GM21619 (cell line): ENCODE results near the gene CXCL17.

Experiments
- ATAC-seq: cut with Tn5 transposase; IDR thresholded peaks from one replicate; pipeline ENCODE4 v1.9.1; 2021; ENCODE audit not compliant: unreplicated experiment

CXCL17 gene

GRCh38 chr19:42401365-42402303 is 41.1 kb downstream of the CXCL17 start:
- no peak for ATAC-seq

DNA sequence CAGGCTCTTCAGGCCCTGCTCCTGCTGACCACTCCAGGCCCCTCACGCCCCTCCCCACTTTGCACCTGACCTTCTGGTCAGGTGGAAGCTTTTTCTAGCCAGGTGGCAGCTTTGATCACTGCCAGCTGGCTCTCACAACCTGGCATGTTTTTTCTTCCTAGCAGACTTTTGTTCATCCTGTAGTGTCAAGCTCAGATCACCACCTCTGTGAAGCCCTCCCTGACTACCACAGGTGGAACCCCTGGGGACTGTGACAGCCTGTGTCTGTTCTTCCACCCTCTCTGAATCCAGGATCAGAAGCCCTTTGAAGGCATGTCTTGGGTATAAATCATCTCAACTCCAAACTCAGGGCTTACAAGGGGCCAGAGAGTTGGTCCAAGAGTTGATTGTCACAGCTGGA is 42.3 kb downstream of the CXCL17 start:
- no peak for ATAC-seq

DNA sequence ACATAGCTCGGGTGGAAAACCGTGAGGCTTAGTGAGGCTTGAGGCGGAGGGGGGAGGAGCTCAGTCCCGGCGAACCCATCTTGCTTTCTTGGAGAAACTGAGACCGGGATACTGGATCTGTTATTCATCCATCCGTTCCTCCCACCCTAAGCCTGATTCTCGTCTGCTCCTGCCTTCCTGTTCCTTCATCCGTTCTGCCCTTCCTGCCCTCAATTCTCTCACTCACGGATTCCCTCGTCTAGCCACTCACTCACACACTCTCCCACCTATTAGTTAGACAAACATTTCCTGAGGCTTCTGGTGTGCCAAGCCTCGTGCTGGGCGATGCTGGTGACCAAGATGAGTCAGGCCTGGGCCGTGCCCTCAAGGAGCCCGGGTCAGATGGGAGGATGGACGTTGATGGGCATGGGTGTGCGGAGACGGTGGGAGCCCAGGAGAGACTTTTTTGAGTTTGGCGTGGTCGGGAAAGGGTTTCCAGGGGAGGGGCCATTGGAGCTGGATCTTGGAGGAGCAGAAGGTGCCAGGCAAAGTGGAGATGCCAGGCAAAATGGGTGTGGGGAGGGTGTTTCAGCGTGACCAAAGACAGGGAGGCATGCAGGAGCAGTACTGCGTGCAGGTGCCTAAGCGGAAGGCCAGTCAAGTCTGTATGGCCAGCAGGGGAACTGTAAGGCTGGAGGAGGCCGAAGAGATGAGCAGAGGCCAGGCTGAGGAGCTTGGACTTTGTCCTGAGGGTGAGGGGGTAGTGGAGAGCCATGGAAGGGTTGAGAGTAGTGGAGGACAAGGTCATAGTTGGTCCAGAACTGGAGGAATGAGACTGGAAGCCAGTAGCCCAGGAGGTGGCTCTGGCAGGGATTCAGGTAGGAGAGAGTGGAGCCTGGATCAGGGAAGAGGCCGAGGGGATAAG is 45.2 kb downstream of the CXCL17 start:
- ATAC-seq = no peak

- peak; percentile 97 for ATAC-seq
Measured at GRCh38 chr19:42396381-42397262, 46.1 kb downstream of the CXCL17 start.

DNA sequence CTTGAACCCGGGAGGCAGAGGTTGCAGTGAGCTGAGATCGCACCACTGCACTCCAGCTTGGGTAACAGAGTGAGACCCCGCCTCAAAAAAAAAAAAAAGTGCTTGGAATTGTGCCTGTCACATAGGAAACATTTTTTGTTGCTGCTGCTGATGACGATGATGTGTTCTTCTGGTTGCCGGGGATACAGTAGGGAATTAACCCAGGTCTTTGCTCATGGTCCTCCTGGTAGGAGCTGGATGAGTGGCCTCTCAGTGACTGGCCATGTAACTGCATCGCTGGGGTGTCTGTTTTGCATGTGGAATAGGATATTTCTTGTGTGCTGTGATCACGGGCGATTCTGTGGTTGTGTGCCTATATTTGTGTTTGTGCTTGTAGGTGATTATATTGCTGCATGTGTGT is 48.0 kb downstream of the CXCL17 start:
- ATAC-seq = no peak

DNA sequence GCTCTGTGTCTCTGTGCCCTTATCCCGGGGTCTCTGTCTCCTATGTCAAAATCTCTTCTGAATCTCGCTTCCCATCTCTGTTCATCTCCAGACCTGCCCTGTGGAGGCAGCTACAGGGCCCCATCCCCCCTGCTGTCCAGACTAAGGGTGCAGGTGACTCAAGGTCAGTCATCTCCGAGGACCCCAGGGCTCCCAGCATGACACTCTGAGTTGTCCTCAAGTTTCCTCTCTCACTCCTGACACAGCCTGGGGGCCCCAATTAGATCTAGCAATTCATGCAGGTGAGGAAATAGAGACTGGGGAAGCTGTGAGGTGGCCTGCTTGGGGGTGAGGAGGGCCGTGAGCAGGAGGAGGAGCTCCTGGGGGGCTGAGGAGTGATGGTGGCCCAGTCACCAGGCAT is 50.6 kb downstream of the CXCL17 start:
- ATAC-seq = no peak

- no peak for ATAC-seq
Measured at GRCh38 chr19:42389899-42390298, 52.8 kb downstream of the CXCL17 start, which contains the start of gene CNFN. Gene CNFN (minus strand): TSS chr19:42390297. CDS start chr19:42389037, 1,260 bp downstream.

DNA sequence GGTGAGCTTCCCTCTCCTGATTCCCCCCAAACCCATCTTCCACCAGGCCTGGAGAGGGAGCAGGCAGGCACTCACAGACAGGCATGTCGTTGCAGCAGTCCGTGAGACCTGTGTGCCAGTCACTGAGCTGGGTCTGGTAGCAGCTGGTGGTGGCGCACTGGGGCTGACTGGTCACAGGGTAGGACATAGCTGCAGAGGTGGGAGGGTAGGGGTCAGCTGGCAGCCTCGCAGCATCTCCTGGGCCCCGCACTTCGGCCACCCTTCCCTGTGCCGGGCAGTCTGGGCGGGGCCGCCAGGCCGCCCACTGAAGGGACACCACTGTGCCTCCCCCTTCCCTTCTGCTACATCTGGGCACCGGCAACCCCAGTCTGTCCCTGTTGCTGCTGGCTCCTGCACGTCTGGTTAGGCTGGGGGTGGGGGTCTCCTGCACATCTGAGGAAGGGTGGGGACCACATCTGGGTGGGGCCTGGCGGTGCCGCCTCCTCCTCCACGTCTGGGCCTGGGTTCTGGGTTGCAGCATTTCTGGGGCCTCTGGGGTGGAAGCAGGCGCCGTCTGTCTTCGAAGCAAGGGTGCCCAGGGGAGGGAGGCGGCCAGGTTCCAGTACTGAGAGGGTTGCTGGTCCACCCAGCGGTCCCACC is 53.8 kb downstream of the CXCL17 start:
- no peak for ATAC-seq

DNA sequence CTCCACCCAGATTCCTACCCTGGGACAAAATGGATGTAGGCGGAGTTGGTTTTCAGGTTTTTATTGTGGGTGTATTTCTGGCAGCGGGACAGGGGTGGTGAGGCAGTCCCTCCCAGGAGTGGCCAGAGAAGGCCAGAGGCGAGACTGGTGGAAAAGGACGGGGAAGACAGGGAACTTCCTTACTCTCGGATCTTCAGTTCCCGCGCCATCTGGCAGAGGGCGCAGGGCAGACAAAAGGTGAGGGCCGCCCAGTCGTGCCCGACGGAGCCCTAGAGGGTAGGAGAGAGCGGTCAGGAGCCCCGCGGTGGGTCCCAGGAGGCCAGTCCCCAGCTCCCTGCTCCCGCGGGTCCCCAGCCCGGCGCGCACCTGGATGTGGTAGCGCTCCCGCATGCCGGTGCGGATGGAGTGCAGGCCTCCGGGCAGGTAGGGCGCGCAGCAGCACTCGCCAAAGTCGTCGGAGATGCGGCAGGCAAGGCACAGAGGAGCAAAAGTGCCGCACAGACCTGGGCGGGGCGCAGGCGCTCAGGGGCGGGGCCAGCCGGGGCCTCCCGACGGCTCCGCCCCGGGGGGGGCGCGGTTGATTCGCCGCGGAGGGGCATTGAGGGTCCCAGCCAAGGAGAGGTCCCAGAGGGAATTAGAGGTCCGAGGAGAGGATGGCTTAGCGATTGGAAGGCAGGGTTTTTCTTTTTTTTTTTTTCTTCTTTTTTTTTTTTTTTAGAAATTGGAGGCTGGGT is 55.6 kb downstream of the CXCL17 start:
- ATAC-seq = no peak

DNA sequence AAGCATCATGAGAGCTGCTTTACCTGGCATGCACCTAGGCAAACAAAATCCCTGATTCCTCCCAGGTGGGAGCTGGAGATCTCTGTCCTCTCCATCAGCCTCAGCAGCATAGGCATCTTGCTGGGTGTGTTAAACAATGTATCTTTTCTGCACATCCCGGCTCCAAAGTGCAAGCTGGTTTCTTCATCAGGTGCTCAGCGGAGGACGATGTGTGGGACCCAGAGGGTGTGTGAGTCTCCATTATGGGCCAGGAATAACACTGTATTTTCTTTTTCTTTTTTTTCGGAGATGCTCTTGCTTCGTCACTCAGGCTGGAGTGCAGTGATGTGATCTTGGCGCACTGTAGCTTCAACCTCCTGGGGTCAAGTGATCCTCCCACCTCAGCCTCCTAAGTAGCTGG is 62.6 kb downstream of the CXCL17 start:
- no peak for ATAC-seq
